ENCODE data around the gene SLC2A1. TPM values are rescaled to one million over a fixed set of nuclear protein-coding genes. Genes with fewer than 3 reads are reported as not detected.

SLC2A1 gene
- total RNA-seq, 1 donor from 2014 or later = 46.4 TPM

DNA sequence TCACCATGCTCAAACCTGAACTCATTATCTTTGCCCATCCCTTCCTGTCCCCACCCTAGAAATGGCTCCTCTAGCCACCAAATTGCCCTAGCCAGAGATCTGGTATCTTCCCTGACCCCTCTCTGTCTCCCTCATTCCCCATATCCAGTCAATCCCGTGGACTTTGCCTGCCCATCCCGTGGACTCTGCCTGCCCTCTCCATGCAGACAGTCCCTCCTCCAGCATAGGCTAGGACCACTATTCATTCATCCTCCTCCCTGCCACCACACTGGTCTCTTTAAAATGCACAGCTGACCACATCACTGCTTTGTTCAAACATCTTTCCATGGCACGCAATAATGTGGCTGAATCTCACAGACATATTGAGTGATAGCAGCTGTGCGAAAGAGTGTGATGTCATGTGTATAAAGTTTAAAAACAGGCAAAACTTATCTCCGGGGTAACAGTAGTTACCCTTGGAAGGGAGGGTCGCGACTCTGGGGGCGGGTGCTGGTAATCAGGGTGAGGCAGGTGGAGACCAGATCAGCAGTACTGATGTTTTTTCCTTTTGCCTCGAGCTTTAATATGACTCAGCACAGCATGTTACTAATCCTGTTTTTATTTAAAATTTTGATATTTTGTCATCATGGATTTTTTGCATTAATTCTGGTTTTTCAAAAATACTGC lies 4.8 kb upstream of the SLC2A1 start:
- intact Hi-C loops (cut with DNase I) = no loop called here
- ATAC-seq (no peak), DNase-seq (ENCODE audit: missing footprints) (no peak)

DNA sequence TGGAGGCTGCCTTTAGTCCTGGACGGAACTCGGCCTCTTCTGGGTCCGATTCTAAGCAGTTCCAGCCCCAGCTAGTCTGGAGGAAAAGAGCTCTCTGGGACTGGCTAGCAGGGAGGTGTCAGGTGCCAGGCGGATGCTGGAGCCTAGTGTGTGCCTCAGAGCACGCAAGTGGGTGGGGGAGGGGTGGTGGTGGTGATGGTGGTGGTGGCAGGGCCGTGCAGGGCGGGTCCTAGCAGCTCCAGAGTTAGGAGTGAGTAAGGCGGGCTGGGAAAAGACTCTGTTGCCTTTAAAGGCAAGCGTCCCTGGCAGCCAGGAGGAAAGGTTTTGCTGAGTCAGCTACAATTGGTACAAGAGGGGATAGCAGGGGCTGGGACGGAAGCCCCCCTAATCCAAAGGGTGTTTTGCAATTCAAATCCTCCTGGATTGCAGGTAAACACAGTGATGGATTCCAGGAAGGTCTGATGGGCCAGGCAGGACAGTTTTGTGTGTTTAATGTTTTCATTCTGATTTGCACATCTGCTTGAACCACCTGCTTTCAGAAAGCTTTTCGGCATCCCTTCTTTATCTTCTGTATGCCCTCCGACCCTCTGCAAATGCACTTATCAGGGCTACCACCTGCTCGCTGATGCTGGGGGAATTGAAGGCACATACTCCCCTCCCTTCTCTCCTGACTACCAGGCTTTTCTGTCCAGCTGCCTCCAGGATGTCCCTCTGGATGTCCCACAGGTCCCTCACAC lies 4.1 kb upstream of the SLC2A1 start:
- DNase-seq (ENCODE audit: missing footprints) (no peak), ATAC-seq (no peak)
- intact Hi-C loops (cut with DNase I) = no loop called here

DNA sequence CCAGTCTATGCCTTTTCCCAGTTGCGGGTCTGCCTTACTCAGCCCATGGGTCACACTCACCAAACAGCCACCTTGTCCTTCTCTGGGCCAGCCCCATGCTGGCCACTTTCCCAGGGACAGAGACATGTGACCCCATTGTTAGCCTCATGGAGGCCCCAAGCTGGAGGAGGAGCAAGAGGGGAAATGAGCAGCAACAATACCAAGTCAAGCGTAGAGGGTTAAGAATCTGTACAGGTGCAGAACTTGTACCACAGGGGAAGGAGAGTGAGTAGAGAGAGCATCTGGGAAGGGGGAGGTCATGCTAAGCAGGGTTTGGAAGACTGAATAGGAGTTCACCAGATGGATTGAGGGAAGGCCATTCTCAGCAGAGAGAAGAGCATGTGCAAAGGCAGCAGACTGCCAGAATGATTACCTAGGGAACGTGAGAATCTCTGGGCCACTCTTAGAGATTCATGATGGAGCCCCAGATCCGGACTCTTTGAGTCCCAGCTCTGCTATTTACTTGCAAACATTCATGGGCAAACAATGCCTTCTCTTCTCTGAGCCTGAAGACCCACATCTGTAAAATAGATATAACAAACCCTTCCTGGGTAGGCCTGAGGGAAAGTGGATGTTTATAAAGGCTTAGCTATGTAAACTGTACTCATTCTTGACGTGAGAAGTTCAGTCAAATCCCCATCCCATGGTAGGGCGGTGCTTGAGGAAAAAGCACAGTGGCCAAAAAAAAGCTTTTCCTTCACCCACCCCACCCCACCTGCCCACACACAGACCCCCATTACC lies 2.8 kb upstream of the SLC2A1 start:
- ATAC-seq (no peak), DNase-seq (ENCODE audit: missing footprints) (no peak)
- intact Hi-C loops (cut with DNase I) = no loop called here

DNA sequence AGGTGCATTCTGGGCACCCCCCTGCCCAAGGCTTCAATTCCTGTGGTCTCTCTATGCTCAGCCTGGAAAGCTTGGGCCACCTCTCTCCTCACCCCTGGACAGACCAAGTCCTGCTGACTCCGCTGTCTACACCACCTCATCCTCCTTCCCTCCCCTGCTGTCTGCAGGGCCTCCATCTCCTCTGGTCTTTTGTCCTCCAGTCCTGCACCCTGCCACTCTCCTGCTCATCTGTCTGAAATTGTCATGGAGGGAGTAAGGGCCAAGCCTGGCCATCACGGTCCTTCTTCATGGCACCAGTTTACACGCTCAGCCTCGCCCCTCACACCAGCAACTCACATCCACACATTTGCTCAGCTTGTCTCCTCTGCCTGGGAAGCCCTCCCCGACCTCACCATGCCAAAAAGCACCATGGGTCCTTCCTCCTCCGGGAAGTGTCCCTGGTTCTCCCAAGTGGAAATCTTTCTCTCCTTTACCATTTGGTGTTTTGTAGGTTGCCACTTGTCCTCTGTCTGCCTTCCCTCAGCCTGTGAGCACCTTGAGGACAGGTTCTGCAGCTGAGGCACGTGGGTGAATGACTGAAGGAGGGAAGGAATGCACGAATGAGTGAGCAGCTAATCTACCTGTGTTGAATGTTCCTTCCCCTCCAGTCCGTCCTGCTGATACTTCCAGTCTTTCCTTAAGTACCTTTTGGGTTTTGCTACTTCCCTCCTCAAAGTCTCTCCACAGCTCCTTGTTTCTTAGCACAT lies 2.1 kb upstream of the SLC2A1 start:
- intact Hi-C loops (cut with DNase I) = no loop called here

DNA sequence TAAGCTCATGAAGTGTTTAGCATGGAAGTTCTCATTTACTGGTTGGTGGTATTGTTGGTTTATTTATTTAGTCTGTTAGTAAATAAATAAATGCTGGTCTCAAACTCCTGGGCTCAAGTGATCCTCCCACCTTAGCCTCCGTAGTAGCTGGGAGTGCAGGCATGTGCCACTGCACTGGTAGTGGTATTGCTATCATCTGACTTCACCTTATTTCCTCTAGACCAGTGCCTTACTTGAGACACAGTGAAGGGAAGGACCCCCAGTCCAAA lies 1.4 kb upstream of the SLC2A1 start:
- DNase-seq (ENCODE audit: missing footprints) (no peak), ATAC-seq (no peak)
- intact Hi-C loops (cut with DNase I) = no loop called here

More for the DNA sequence above, 2.1 kb upstream of the SLC2A1 start:
- no peak for DNase-seq (ENCODE audit: missing footprints)
- no peak for ATAC-seq

DNA sequence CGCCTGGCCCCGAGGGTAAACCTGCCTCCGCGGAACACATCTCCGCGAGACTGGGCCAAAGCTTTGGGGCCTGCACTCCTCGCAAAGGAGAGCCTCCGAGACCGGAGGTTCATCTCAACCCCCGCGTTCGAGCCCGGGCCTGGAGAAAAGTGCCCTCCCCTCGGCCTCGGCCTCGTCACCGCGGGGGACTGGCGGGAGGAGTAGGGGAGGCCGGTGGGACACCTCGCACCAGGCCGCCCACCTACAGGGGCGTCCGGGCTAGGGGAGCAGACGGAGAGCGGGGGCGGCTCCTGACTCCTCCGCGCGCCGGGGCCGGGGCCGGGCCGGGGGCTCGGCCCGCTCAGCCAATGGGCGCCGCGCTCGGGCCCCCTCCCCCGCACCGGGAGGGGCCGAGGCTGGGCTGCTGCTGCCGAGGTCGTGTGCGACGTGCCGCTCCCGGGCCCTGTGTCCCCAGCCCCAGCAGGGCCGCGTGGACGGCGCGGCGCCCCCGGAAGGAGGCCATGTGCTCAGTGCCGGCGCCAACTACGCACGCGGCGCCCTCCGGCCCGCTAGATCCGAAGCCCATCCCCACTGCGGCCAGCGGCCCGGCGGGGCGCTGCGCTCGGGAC lies 684 bp downstream of the SLC2A1 start:
- intact Hi-C loops (cut with DNase I) = loop anchor here (2.0 to 5.0 kb wide), 2 partner anchors 17 to 36 kb away; no protein-coding TSS in a partner anchor
- DNase-seq (ENCODE audit: missing footprints) (no peak), ATAC-seq (peak; percentile 71)

DNA sequence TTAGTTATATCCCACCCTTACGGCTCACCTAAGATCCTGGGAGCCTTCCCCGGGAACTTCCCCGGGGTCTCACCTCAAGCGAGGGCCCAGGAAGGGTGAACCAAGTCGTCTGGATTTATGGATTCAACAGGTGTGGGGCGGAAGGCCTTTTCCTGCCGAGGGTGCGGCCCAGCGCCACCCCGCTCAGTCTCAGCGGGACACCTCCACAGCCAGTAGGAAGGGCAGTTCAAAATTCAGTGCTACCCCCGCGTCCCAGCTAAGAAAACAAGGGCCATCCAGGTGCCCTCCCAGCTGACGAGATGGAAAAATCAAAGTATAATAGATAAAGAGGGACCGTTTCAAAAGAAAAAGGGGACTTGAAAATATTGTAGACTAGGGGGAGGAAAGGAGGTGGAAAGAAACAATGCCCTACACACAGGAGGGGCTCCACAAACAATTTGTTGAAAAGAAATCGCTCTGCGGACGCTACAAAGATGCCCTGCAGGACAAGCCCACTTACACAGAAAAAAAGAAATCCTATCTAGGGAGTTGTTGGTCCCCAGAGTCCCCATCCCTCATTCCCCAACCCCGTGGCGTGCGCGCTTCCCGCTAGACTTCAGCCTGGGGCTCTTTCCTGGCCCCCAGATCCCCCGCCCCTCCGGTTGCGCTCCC lies 1.3 kb downstream of the SLC2A1 start:
- intact Hi-C loops (cut with DNase I) = loop anchor here (5.0 kb wide), 1 partner anchor 35 kb away; no protein-coding TSS in a partner anchor
- no peak for ATAC-seq

DNA sequence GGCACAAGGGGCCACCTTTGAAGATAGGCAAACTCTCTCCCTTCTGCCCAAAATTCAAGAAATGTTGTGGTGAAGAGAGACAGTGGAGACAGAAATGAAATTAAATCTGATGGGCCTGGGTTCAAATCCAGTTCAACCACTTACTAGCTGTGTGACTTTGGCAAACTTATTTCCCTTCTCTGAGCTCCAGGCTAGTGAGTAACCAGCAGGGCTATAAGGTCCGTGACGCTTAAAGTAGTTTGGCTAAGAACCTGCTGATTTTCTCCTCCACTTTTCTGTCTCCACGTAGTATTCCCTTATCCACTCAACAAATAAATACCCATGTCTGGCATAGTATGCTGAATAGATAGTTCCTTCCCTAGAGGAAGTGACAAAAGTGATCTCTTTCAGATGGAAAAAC lies 1.9 kb downstream of the SLC2A1 start:
- DNase-seq (ENCODE audit: missing footprints) = no peak
- no peak for ATAC-seq
- intact Hi-C loops (cut with DNase I) = loop anchor here (5.0 kb wide), 1 partner anchor 34 kb away; no protein-coding TSS in a partner anchor

More for the DNA sequence above, 1.3 kb downstream of the SLC2A1 start:
- no peak for DNase-seq (ENCODE audit: missing footprints)

DNA sequence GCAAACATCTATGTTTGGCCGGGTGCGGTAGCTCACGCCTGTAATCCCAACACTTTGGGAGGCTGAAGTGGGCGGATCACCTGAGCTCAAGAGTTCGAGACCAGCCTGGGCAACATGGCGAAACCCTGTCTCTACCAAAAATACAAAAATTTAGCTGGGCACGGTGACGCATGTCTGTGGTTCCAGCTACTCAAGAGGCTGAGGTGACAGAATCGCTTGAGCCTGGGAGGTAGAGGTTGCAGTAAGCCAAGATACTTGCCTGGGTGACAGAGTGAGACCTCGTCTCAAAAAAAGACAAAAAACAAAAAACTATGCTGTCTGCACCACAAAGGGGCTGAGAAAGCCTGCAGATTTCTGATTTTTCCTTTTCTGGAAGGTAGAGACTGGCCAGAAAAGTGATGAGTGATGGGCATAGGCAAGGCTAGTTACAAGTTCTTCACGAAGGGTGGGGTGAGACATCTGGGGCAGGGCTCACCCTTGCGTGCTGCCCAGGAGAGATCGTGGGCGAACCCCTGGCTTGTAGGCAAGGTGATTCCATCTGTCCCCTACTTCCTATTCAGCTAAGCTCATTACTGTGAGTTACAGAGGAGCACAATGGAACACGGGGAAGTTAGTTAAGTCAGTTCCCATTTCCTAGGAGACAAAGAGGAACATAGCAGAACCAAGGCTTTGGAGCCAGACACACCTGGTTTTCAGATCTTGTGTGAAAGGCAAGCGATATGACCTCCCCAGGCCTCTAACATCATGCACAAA lies 3.2 kb downstream of the SLC2A1 start:
- DNase-seq (ENCODE audit: missing footprints) (peak; percentile 41), ATAC-seq (no peak)
- intact Hi-C loops (cut with DNase I) = loop anchor here (5.0 kb wide), 1 partner anchor 33 kb away; no protein-coding TSS in a partner anchor

DNA sequence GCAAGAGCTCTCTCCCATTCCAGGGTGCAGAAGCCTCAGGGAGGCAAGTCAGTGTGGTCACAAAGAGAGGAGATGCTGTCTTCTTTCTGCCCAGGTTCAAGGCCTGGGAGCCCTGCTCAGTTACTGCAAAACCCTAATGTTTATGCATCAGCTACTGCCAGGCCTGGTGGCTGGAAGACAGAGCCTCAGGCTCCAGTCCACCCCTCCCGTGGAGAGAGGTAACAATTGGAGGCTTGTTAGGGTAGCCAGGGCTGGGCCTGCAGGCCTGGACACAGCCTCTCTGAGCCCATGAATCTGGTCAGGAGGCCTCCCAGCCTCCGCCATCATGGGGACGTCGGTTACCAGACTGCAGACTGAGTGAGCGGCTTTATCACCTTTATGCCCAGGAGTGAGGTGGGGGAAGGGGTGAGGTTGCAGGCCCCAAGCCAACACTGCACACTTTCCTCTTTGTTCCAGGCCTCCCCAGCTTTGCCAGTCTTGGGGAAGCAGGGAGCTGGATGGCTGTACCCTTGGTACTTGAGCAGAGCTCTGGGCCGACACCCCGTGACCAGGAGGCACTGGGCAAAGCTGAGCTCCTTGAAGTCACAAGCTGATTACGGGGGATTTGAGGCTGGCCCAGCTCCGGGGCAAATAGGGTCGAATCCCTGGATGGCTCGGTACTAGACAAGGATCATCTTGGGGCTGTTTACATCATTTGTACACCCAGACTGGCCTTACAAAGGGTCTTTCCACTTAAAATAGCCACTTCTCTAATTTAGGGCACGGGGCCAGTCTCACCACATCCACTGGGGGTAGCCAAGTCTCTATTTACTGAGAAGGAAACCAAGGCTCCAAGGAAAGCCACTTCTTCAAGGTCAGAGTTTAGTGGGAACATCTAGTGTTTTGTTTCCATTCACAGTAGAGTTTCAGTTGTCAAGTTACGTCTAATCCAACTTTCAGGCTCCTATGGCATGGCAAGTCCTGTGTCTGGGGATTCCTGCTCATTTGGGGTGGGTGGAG lies 5.2 kb downstream of the SLC2A1 start:
- ATAC-seq = no peak
- peak; percentile 55 for DNase-seq (ENCODE audit: missing footprints)
- intact Hi-C loops (cut with DNase I) = no loop called here

DNA sequence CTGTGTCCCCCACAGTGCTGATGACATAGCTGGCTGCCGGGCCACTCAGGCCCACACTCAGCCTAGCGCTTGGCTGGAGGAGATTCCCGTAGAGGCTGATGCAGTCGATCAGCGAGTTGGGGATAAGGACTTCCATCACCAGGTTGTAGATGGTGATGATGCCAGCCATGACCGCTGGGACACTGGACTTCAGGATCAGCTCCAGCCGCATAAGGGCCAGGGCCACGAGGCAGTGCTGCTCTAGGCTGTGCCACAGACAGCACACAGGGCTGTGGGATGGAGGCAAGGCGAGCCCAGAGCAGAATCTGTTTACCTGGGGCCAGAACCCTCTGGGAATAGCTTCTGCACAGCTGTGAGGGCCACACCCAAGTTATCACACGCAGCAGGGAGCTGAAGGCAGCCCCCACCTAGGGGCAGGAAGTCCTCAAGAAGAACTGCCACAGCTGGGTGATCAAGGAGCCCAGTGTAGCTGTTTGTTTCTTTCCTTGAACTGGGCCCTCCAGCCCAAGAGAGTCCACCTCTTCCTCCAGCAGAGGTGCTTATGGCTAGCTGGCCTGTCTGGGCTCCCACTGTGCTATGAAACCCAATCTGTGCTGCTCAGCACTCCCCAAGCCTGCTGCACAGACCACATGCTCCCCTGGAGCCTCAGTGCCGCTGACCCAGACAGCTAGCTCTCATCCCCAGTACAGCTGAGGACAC lies 6.2 kb downstream of the SLC2A1 start:
- DNase-seq (ENCODE audit: missing footprints) (peak; percentile 48), ATAC-seq (no peak)
- intact Hi-C loops (cut with DNase I) = no loop called here

DNA sequence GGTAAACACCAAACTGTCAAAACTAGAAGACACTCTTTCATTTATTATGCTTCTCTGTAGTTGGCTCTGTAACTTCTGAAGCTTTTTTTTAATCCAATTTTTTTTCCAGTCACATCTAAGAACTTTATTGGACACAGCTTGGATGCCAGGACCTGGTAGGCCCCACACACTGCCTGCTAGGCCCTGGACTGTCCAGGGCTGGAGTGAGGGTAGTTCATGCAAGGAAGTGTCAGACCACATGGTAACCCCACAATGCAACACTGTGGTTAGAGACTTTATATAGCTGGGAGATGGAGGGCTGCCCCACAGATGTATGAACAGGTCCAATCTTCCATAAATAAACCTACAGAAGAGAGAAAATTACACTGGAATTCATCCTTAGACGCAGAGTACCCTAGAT lies 7.1 kb downstream of the SLC2A1 start:
- intact Hi-C loops (cut with DNase I) = no loop called here
- no peak for ATAC-seq
- DNase-seq (ENCODE audit: missing footprints) = peak; percentile 15

DNA sequence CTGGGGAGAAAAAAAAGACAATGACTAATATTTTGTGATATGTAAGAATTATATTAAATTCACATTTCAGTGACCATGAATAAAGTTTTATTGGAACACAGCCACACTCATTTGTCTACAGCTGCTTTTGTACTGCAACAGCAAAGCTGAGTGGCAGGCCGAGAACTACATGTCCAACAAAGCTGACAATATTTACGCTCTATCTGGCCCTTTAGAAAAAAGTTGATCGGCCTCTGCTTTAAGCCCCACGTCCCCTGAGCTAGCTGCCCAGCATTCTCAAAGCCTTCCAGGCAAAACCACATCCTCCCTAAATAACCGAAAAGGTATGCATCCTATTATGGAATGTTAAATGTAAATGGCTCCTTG lies 8.6 kb downstream of the SLC2A1 start:
- no peak for DNase-seq (ENCODE audit: missing footprints)
- intact Hi-C loops (cut with DNase I) = no loop called here
- no peak for ATAC-seq

DNA sequence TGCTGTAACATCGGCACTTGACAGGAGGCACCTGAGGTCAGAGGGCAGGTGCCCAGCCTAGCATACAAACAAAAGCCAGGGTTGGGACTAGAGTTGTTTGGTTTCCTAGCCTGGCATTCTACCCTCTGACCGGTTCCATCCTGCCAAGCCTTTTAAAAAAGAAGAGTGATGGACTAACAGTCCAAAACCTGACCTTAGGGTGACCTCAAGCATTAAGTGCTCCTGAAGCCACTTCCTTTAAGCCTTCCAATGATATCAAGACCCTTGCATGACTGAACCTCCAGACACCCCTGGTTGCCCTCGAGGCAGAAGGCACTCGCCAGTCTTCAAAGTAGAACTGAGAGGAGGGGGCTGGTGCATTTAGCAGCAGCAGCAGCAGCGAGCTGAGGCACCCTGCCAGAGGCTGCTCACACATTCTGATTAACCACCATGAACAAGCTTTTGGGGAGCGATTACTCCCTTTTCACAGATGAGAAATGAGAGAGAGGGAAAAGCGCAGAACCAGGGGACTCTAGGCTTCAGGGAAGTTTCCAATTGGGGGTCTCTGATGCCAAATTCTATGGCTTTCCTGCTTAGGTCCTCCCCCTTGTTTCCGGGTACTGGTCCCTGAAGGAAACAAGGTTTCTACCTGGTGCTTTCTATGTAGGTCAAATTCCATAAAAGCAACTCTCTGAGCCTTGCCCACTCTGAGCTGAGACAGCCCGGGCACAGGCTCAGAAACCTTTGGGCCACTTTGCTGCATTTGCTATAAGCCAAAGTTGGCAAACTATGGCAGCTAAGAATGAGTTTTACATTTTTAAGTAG lies 9.2 kb downstream of the SLC2A1 start:
- ATAC-seq (no peak), DNase-seq (ENCODE audit: missing footprints) (no peak)
- intact Hi-C loops (cut with DNase I) = loop anchor here (10.0 kb wide), 1 partner anchor 395 kb away; no protein-coding TSS in a partner anchor

Measured in Right ventricle myocardium inferior (tissue), 1 donor.